ENCODE data around the gene FHIP1B.

GRCh38 chr11:6228520-6228919, 5.9 kb downstream of the FHIP1B start:
- TF ChIP-seq POLR2A (IDR thresholded peaks at IDR 0.05): no peak
- no peak for TF ChIP-seq CTCF (IDR thresholded peaks at IDR 0.05)
- TF ChIP-seq POLR2AphosphoS5 (IDR thresholded peaks at IDR 0.05): no peak

Data from gastroesophageal sphincter (tissue), 3 donors.